NCI-H524 (cell line): ENCODE results near the gene KIFAP3.
"Not testable (repeated sequence)": the region's sequence is repeated elsewhere in the genome, so short reads cannot be mapped to it uniquely, and the experiment has no call there.

Experiments
- DNase-seq, 2 experiments: peaks; one replicate each; lab custom pipeline; 2025; lab: John Stamatoyannopoulos, UW

KIFAP3 gene

GRCh38 chr1:169886931-169887330 is 187.6 kb downstream of the KIFAP3 start:
- DNase-seq: no peak

GRCh38 chr1:169886422-169886821 is 188.1 kb downstream of the KIFAP3 start:
- DNase-seq: no peak

GRCh38 chr1:169885207-169885606 is 189.3 kb downstream of the KIFAP3 start:
- no peak for DNase-seq

GRCh38 chr1:169884634-169885033 is 189.9 kb downstream of the KIFAP3 start:
- no peak for DNase-seq

- DNase-seq: no peak
Measured at GRCh38 chr1:169882039-169882511, 192.4 kb downstream of the KIFAP3 start.

- DNase-seq: no peak
Measured at GRCh38 chr1:169879034-169879840, 195.3 kb downstream of the KIFAP3 start.

- no peak for DNase-seq
Measured at GRCh38 chr1:169878498-169878897, 196.0 kb downstream of the KIFAP3 start.

- no peak for DNase-seq
Measured at GRCh38 chr1:169877800-169878491, 196.5 kb downstream of the KIFAP3 start.

- no peak for DNase-seq
Measured at GRCh38 chr1:169874229-169874628, 200.3 kb downstream of the KIFAP3 start.

- no peak for DNase-seq
Measured at GRCh38 chr1:169873582-169874199, 200.8 kb downstream of the KIFAP3 start.

- no peak for DNase-seq
Measured at GRCh38 chr1:169872906-169873305, 201.6 kb downstream of the KIFAP3 start.

- not testable (repeated sequence) for DNase-seq
Measured at GRCh38 chr1:169871988-169872387, 202.5 kb downstream of the KIFAP3 start.
